Peyer's patch (tissue), 4 donors: ENCODE measurements around the gene CTU2.

Experiments
- POLR2A ChIP-seq, 2 donors: fragments of 450-650 bp; IDR thresholded peaks; one replicate each; pipeline ENCODE4 v1.5.1; 2017; ENCODE audit warnings: antibody characterized with exemption in 2 of 2, mild to moderate bottlenecking in 2 of 2, moderate library complexity in 2 of 2
- TF ChIP-seq, protein P1 (sequence below), 6 experiments: fragments of 450-650 bp in 4 of 6; fragments of 200-600 bp in 2 of 6; sonication (generic) in 1 of 6; IDR thresholded peaks; one replicate each; pipeline ENCODE4 v1.5.1; 2017 to 2019; ENCODE audit warnings: antibody characterized with exemption in 6 of 6, mild to moderate bottlenecking in 3 of 6, moderate library complexity in 1 of 6

DNA sequence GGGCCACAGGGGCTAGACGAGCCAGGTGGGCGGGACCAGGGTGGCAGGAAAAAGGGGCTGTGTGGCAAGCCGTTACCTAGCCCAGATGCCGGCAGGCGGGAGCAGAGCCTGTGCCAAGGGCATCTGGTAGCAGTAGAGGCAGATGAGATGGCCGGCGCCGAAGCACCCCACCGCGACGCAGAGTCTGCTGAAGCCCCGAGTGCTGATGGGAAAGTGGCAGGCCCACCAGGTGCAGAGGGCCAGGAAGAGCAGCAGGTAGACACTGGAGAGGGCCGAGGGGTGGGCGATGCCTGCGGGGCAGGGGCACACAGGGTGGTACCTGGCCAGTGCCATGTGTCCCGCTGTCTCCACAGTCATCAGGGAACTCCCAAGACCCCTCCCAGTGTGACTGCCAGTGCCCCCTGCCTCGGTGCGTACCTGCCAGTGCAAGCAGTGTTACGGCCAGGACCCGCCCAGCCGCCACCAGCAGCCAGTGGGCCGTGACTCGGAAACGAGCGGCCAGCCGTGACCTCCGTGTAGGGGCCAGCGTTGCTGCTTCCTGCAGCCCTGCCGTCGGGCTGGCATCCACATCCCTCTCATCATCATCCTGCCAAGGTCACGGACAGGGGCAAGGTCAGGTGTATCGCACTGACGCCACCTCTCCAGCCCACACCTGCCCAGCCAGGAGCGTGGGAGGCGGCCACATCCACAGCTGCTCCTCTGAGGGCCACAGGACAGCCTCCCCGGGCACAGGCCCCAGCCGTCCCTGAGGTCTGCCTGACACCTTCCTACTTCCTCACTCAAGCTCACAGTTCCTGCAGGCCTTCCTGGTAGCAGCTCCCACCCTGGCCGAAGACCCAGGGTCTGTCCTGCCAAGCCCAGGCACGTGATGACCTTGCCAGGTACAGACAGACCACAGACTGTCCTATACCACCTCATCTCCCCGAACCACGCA is 32.1 kb downstream of the CTU2 start:
- TF ChIP-seq, protein P1, sequence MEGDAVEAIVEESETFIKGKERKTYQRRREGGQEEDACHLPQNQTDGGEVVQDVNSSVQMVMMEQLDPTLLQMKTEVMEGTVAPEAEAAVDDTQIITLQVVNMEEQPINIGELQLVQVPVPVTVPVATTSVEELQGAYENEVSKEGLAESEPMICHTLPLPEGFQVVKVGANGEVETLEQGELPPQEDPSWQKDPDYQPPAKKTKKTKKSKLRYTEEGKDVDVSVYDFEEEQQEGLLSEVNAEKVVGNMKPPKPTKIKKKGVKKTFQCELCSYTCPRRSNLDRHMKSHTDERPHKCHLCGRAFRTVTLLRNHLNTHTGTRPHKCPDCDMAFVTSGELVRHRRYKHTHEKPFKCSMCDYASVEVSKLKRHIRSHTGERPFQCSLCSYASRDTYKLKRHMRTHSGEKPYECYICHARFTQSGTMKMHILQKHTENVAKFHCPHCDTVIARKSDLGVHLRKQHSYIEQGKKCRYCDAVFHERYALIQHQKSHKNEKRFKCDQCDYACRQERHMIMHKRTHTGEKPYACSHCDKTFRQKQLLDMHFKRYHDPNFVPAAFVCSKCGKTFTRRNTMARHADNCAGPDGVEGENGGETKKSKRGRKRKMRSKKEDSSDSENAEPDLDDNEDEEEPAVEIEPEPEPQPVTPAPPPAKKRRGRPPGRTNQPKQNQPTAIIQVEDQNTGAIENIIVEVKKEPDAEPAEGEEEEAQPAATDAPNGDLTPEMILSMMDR (IDR thresholded peaks at IDR 0.05) = no peak
- TF ChIP-seq POLR2A (IDR thresholded peaks at IDR 0.05) = no peak
